Peyer's patch (tissue), 4 donors: ENCODE measurements around the gene RNF213.

Source experiments
- CTCF ChIP-seq, 6 experiments: fragments of 450-650 bp in 4 of 6; fragments of 200-600 bp in 2 of 6; sonication (generic) in 1 of 6; IDR thresholded peaks; one replicate each; pipeline ENCODE4 v1.5.1; 2017 to 2019; ENCODE audit warnings: antibody characterized with exemption in 6 of 6, mild to moderate bottlenecking in 3 of 6, moderate library complexity in 1 of 6
- POLR2A ChIP-seq, 2 donors: fragments of 450-650 bp; IDR thresholded peaks; one replicate each; pipeline ENCODE4 v1.5.1; 2017; ENCODE audit warnings: antibody characterized with exemption in 2 of 2, mild to moderate bottlenecking in 2 of 2, moderate library complexity in 2 of 2

GRCh38 chr17:80374732-80375585 lies 114.3 kb downstream of the RNF213 start:
- no peak for TF ChIP-seq CTCF (IDR thresholded peaks at IDR 0.05)
- TF ChIP-seq POLR2A (IDR thresholded peaks at IDR 0.05), result no peak
